Activated naive CD4-positive, alpha-beta T cell treated with anti-CD3 and anti-CD28 coated beads, Interleukin-2, amount 50 U/mL, for 24 hours (primary cell): ENCODE measurements around the gene NFKB2.

Source experiments
- H3K27ac Mint-ChIP-seq: one replicate; pipeline ENCODE4 v1.8.0; 2021; ENCODE audit warnings: mild to moderate bottlenecking, mixed read lengths
- H3K27me3 Mint-ChIP-seq: one replicate; pipeline ENCODE4 v1.8.0; 2021; ENCODE audit warnings: mixed read lengths
- H3K36me3 Mint-ChIP-seq: one replicate; pipeline ENCODE4 v1.8.0; 2021; ENCODE audit warnings: mixed read lengths
- H3K4me1 Mint-ChIP-seq: one replicate; pipeline ENCODE4 v1.8.0; 2021; ENCODE audit warnings: mixed read lengths
- H3K4me3 Mint-ChIP-seq: one replicate; pipeline ENCODE4 v1.8.0; 2021; ENCODE audit warnings: mild to moderate bottlenecking, mixed read lengths
- H3K9me3 Mint-ChIP-seq: one replicate; pipeline ENCODE4 v1.8.0; 2021; ENCODE audit warnings: mixed read lengths

The NFKB2 gene

GRCh38 chr10:102395400-102396316, at the start of gene NFKB2:
TSS of gene NFKB2 (plus strand) at chr10:102395705. CDS start at chr10:102395960, 255 bp downstream.
- no peaks in the 10 kb centered on the region for H3K9me3 Mint-ChIP-seq
- peaks cover 19% of the 10 kb centered on the region for H3K36me3 Mint-ChIP-seq

DNA sequence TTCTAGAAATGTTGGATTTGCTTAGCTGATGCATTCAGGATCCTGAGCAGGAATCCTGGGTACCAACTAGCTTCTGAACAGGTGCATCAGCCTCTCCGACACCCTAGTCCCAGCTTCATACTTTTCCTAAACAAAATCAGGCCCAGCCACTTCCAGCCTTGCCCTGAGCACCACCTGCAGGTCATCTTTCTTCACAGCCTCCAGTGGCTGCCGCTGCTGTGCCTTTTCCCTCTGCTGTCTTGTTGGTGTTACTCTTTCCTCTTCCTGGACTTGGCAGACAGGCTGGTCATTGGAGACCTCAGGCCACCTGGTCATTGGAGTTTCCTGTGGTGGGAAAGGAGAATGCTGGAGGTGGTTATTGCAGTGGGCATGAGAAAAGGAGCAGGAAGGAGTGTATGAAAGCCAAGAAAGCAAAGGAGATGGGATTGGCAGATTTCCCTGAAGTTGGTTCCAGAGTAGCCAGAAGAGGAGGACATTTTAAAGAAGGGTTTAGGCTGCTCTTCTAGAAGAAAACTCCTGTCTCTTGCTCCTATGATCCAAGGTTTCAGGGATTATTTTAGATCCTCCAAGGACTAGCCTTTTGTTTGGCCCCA, 48.2 kb upstream of the NFKB2 start:
- Mint-ChIP-seq H3K4me1 (no peaks in the 10 kb centered on the region), H3K4me3 (no peak overlapping the region), H3K27ac (no peak overlapping the region), H3K27me3 (no peaks in the 10 kb centered on the region), H3K9me3 (no peaks in the 10 kb centered on the region), H3K36me3 (peaks cover 2% of the 10 kb centered on the region)

More at GRCh38 chr10:102395400-102396316, at the start of gene NFKB2:
- Mint-ChIP-seq H3K4me1 (peaks cover 46% of the 10 kb centered on the region), H3K4me3 (peak within 1 kb of the TSS; percentile 92), H3K27me3 (no peaks in the 10 kb centered on the region), H3K27ac (peak within 1 kb of the TSS; percentile 98)

GRCh38 chr10:102352066-102352715, 43.3 kb upstream of the NFKB2 start:
- no peaks in the 10 kb centered on the region for H3K4me1 Mint-ChIP-seq
- peak overlapping the region; percentile 41 for H3K27ac Mint-ChIP-seq
- H3K9me3 Mint-ChIP-seq = no peaks in the 10 kb centered on the region
- no peaks in the 10 kb centered on the region for H3K27me3 Mint-ChIP-seq
- H3K36me3 Mint-ChIP-seq = peaks cover 10% of the 10 kb centered on the region
- H3K4me3 Mint-ChIP-seq = no peak overlapping the region

- Mint-ChIP-seq H3K4me1 (no peaks in the 10 kb centered on the region), H3K27ac (no peak overlapping the region), H3K9me3 (no peaks in the 10 kb centered on the region), H3K4me3 (no peak overlapping the region), H3K36me3 (peaks cover 17% of the 10 kb centered on the region), H3K27me3 (no peaks in the 10 kb centered on the region)
Measured at GRCh38 chr10:102354451-102354850, 41.1 kb upstream of the NFKB2 start.

- H3K27ac Mint-ChIP-seq = no peak overlapping the region
- no peaks in the 10 kb centered on the region for H3K4me1 Mint-ChIP-seq
- H3K36me3 Mint-ChIP-seq = peaks cover 29% of the 10 kb centered on the region
- H3K27me3 Mint-ChIP-seq = no peaks in the 10 kb centered on the region
- H3K9me3 Mint-ChIP-seq = no peaks in the 10 kb centered on the region
- no peak overlapping the region for H3K4me3 Mint-ChIP-seq
Measured at GRCh38 chr10:102358712-102359382, 36.7 kb upstream of the NFKB2 start.

DNA sequence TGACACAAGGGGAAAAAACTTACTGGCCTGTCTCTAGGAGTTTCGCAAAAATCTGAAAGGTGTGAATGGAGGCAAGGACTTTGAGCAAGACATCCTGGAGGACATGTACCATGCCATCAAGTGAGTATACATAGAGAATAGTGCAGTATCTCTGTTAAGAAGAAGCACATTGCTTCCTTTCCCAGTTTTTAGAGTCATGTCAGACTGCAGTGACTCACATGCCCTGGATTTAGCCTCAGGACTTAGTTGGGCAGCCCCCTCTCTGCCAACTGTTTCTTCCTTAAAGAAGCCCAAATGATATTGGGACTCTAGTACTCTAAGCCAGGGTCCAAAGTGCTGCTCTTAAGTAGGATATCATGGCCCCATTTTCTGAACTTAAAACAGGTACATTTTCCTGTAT, 28.1 kb upstream of the NFKB2 start:
- Mint-ChIP-seq H3K9me3 (no peaks in the 10 kb centered on the region), H3K27ac (no peak overlapping the region), H3K27me3 (no peaks in the 10 kb centered on the region)

GRCh38 chr10:102368077-102368476, 27.4 kb upstream of the NFKB2 start:
- Mint-ChIP-seq H3K4me1 (no peaks in the 10 kb centered on the region), H3K36me3 (peaks cover 21% of the 10 kb centered on the region), H3K27me3 (no peaks in the 10 kb centered on the region), H3K27ac (no peak overlapping the region), H3K4me3 (no peak overlapping the region), H3K9me3 (no peaks in the 10 kb centered on the region)

More for the DNA sequence above, 28.1 kb upstream of the NFKB2 start:
- Mint-ChIP-seq H3K4me1 (no peaks in the 10 kb centered on the region), H3K4me3 (no peak overlapping the region), H3K36me3 (peaks cover 25% of the 10 kb centered on the region)

DNA sequence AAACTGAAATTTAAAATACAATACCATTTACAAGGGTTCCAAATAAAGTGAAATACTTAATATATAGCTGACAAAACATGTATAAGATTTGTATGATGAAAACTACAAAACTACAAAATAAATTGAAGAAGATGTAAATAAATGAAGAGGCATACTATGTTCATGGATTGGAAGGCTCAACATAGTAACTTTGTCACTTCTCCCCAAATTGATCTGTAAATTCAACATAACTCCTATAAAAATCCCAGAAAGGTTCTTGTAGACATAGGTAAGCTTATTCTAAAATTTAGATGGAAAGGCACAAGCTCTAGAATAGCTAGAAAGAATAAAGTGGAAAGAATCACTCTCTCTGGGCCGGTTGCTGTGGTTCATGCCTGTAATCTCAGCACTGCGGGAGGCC, 24.2 kb upstream of the NFKB2 start:
- Mint-ChIP-seq H3K27ac (no peak overlapping the region), H3K4me1 (no peaks in the 10 kb centered on the region), H3K9me3 (no peaks in the 10 kb centered on the region), H3K4me3 (no peak overlapping the region), H3K27me3 (no peaks in the 10 kb centered on the region), H3K36me3 (peaks cover 19% of the 10 kb centered on the region)

DNA sequence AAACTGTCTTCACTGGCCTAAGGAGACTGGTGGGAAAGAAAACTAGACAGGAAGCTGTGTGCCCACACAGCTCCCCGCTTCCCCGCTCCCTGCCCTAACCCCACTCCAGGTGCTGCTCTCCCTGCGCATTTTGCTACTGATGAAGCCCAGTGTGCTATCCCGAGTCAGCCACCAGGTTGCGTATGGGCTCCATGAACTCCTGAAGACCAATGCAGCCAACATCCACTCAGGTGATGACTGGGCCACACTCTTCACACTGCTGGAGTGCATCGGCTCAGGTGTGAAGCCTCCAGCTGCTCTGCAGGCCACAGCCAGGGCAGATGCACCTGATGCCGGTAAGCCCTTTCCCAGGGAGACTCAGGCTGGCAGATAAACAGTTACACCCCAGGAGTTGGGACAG, 20.3 kb upstream of the NFKB2 start:
- H3K27ac Mint-ChIP-seq = no peak overlapping the region
- H3K36me3 Mint-ChIP-seq = peaks cover 12% of the 10 kb centered on the region
- H3K9me3 Mint-ChIP-seq = no peaks in the 10 kb centered on the region
- no peaks in the 10 kb centered on the region for H3K27me3 Mint-ChIP-seq
- H3K4me3 Mint-ChIP-seq = no peak overlapping the region
- no peaks in the 10 kb centered on the region for H3K4me1 Mint-ChIP-seq

- peaks cover 8% of the 10 kb centered on the region for H3K36me3 Mint-ChIP-seq
- no peak overlapping the region for H3K4me3 Mint-ChIP-seq
- H3K27ac Mint-ChIP-seq = no peak overlapping the region
- no peaks in the 10 kb centered on the region for H3K9me3 Mint-ChIP-seq
- no peaks in the 10 kb centered on the region for H3K4me1 Mint-ChIP-seq
- no peaks in the 10 kb centered on the region for H3K27me3 Mint-ChIP-seq
Measured at GRCh38 chr10:102375867-102376266, 19.6 kb upstream of the NFKB2 start.

DNA sequence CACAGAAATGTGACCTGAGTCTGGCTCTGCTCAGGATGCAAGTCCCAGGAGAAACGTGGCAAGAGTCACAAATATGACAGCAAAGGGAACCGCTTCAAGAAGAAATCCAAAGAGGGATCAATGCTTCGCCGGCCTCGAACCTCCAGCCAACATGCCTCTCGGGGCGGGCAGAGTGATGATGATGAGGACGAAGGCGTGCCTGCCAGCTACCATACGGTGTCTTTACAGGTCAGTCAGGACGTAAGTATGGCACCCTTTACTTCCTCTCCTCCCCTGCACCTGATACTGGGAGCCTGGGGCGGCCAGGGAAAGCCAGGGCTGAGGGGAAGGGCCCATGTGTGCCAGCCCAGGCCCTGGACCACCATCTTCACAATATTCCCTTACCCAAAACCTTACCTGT, 18.6 kb upstream of the NFKB2 start:
- H3K27ac Mint-ChIP-seq = no peak overlapping the region
- no peak overlapping the region for H3K4me3 Mint-ChIP-seq
- no peaks in the 10 kb centered on the region for H3K27me3 Mint-ChIP-seq
- no peaks in the 10 kb centered on the region for H3K9me3 Mint-ChIP-seq
- H3K36me3 Mint-ChIP-seq = peaks cover 7% of the 10 kb centered on the region
- no peaks in the 10 kb centered on the region for H3K4me1 Mint-ChIP-seq

DNA sequence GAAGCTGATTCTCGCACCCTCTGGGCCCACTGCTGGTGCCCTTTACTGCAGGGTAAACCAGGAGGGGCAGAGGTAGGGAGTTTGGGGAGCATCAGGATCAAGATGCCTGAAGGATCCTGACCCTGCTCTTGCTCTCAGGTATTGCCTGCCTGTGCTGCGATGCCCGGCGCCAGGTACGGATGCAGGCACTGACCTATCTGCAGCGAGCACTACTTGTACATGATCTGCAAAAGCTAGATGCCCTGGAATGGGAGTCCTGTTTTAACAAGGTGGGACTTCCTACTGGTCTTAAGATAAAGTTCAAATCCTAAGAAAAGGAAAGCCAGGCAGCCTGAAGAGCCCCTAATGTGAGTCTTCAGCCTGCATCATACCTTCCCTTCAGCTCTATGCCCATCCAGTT, 16.1 kb upstream of the NFKB2 start:
- H3K36me3 Mint-ChIP-seq = peaks cover 5% of the 10 kb centered on the region
- H3K4me1 Mint-ChIP-seq = peaks cover 3% of the 10 kb centered on the region
- H3K9me3 Mint-ChIP-seq = no peaks in the 10 kb centered on the region
- H3K27ac Mint-ChIP-seq = no peak overlapping the region
- no peak overlapping the region for H3K4me3 Mint-ChIP-seq
- H3K27me3 Mint-ChIP-seq = no peaks in the 10 kb centered on the region

- no peaks in the 10 kb centered on the region for H3K9me3 Mint-ChIP-seq
- no peak overlapping the region for H3K4me3 Mint-ChIP-seq
- no peak overlapping the region for H3K27ac Mint-ChIP-seq
- no peaks in the 10 kb centered on the region for H3K27me3 Mint-ChIP-seq
- peaks cover 3% of the 10 kb centered on the region for H3K36me3 Mint-ChIP-seq
- H3K4me1 Mint-ChIP-seq = peaks cover 3% of the 10 kb centered on the region
Measured at GRCh38 chr10:102381983-102382382, 13.5 kb upstream of the NFKB2 start.

DNA sequence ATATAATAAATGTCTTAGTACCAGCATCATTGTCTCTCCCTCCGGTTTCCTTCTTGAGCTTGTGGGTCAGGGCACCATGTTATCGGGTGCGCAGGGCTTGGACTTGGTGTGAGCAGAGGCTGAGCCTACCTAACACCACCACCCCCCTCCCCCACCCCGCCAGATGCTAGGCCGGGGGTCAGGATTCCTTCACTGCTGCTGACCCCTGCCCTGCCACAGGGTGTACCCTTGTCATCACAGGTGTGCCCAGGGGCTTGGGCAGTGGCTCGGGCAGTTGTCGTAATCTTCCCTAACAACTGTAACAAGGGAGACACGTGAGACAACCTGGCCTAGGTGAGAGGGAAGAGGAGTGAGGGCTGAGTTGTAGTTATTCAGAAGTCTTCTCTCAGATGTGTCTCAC, 12.6 kb upstream of the NFKB2 start:
- Mint-ChIP-seq H3K27ac (no peak overlapping the region), H3K36me3 (peaks cover 3% of the 10 kb centered on the region), H3K4me3 (no peak overlapping the region), H3K9me3 (no peaks in the 10 kb centered on the region), H3K4me1 (peaks cover 3% of the 10 kb centered on the region), H3K27me3 (no peaks in the 10 kb centered on the region)

DNA sequence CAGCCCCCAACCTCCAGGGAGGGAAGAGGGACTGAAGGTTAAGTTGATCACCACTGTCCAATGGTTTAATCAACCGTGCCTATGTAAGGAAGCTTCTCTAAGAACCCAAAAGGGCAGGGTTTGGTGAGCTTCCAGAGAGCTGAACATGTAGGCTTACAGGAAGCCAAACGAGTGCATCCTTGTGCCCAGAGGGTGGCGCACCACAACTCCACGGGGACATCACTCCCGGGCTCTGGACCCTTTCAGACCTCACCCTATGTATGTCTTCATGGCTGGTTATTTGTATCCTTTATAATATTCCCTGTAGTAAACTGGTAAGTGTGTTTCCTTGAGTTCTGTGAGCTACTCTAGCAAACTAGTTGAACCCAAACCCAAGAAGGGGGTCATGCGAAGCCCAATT, 11.5 kb upstream of the NFKB2 start:
- H3K9me3 Mint-ChIP-seq = no peaks in the 10 kb centered on the region
- no peak overlapping the region for H3K4me3 Mint-ChIP-seq
- H3K27ac Mint-ChIP-seq = peak overlapping the region; percentile 17
- H3K27me3 Mint-ChIP-seq = no peaks in the 10 kb centered on the region
- H3K36me3 Mint-ChIP-seq = peaks cover 2% of the 10 kb centered on the region
- H3K4me1 Mint-ChIP-seq = peaks cover 3% of the 10 kb centered on the region
